A549 treated with dexamethasone at 1 μM for 4 hours (cell line): ENCODE measurements around the gene AMBP. TPM values are rescaled to one million over a fixed set of nuclear protein-coding genes. Genes with fewer than 3 reads are reported as not detected.

Source experiments
- total RNA-seq: library from RNA; stranded (reverse); fragments of 200-300 nt; extraction: Qiagen RNA extraction; gene quantifications from 5 replicates; pipeline ENCODE4 v1.2.3, GENCODE V29; 2022

The AMBP gene
- total RNA-seq: 6.0 to 8.7 TPM (median 6.3 TPM) in 5 replicates

GRCh38 chr9:114078021-114078780 is at the start of gene AMBP:
Gene AMBP (minus strand): TSS chr9:114078300. CDS start chr9:114078209, 91 bp downstream.

GRCh38 chr9:114098936-114099668 is 21.0 kb upstream of the AMBP start, which contains the start of gene KIF12:
Gene KIF12 (minus strand): TSS chr9:114099292. CDS start chr9:114099276, 16 bp downstream.

Other genes starting within 250 kb of the AMBP start
- gene ZNF618, start 202.0 kb downstream of the AMBP start, total RNA-seq: 7.2 to 12.5 TPM (median 12.1 TPM) in 5 replicates
- gene KIF12, start 21.0 kb upstream of the AMBP start, total RNA-seq: 0.99 to 2.3 TPM (median 1.7 TPM) in 5 replicates
- gene COL27A1, start 77.2 kb upstream of the AMBP start, total RNA-seq: 5.2 to 9.9 TPM (median 8.7 TPM) in 5 replicates
- 0.11 TPM in 1 of 5 replicates, not detected in the others for gene ORM1, start 244.8 kb upstream of the AMBP start, total RNA-seq